ENCODE results near the gene RDX.
"Not testable (repeated sequence)": the region's sequence is repeated elsewhere in the genome, so short reads cannot be mapped to it uniquely, and the experiment has no call there.

The RDX gene

GRCh38 chr11:110199184-110199981, 97.0 kb downstream of the RDX start:
- DNase-seq: peak; percentile 45

- no peak for DNase-seq
Measured at GRCh38 chr11:110198031-110198729, 98.2 kb downstream of the RDX start.

- no peak for DNase-seq
Measured at GRCh38 chr11:110196884-110197420, 99.5 kb downstream of the RDX start.

- DNase-seq: no peak
Measured at GRCh38 chr11:110196241-110196754, 100.1 kb downstream of the RDX start.

GRCh38 chr11:110194211-110194766, 102.1 kb downstream of the RDX start:
- DNase-seq: peak; percentile 68

GRCh38 chr11:110192604-110193282, 103.7 kb downstream of the RDX start:
- DNase-seq: not testable (repeated sequence)

- no peak for DNase-seq
Measured at GRCh38 chr11:110190885-110191284, 105.5 kb downstream of the RDX start.

- no peak for DNase-seq
Measured at GRCh38 chr11:110187731-110188130, 108.7 kb downstream of the RDX start.

GRCh38 chr11:110186867-110187266, 109.5 kb downstream of the RDX start:
- no peak for DNase-seq

- no peak for DNase-seq
Measured at GRCh38 chr11:110186456-110186855, 110.0 kb downstream of the RDX start.

- DNase-seq: no peak
Measured at GRCh38 chr11:110185599-110185998, 110.8 kb downstream of the RDX start.

GRCh38 chr11:110185121-110185591, 111.3 kb downstream of the RDX start:
- DNase-seq: peak; percentile 16

- DNase-seq: no peak
Measured at GRCh38 chr11:110184456-110184855, 112.0 kb downstream of the RDX start.

GRCh38 chr11:110182886-110183285, 113.5 kb downstream of the RDX start:
- DNase-seq: peak; percentile 42

GRCh38 chr11:110179064-110179463, 117.3 kb downstream of the RDX start:
- DNase-seq: no peak

GRCh38 chr11:110177086-110177456, 119.3 kb downstream of the RDX start:
- DNase-seq: no peak

- DNase-seq: no peak
Measured at GRCh38 chr11:110176366-110177085, 119.9 kb downstream of the RDX start.

GRCh38 chr11:110174645-110175310, 121.6 kb downstream of the RDX start:
- DNase-seq: no peak

- DNase-seq: no peak
Measured at GRCh38 chr11:110173811-110174644, 122.4 kb downstream of the RDX start.

- DNase-seq: no peak
Measured at GRCh38 chr11:110172468-110173065, 123.8 kb downstream of the RDX start.
